Activated T-helper 1 cell treated with anti-CD3 and anti-CD28 coated beads, Interleukin-2, amount 50 U/mL, for 16 hours (primary cell): Measurements from ENCODE around the gene TSEN34.
"Not testable (repeated sequence)": the region's sequence is repeated elsewhere in the genome, so short reads cannot be mapped to it uniquely, and the experiment has no call there.

ENCODE experiments used
- DNase-seq, 2 donors: peaks; one replicate each; pipeline ENCODE4 v3.0.0-alpha.2; 2020; ENCODE audit warnings: low read depth in 1 of 2, low spot score in 1 of 2

Gene TSEN34

GRCh38 chr19:54186351-54186750 lies 4.8 kb upstream of the TSEN34 start:
- no peak for DNase-seq

- no peak for DNase-seq
Measured at GRCh38 chr19:54186934-54187381, 4.2 kb upstream of the TSEN34 start.

DNA sequence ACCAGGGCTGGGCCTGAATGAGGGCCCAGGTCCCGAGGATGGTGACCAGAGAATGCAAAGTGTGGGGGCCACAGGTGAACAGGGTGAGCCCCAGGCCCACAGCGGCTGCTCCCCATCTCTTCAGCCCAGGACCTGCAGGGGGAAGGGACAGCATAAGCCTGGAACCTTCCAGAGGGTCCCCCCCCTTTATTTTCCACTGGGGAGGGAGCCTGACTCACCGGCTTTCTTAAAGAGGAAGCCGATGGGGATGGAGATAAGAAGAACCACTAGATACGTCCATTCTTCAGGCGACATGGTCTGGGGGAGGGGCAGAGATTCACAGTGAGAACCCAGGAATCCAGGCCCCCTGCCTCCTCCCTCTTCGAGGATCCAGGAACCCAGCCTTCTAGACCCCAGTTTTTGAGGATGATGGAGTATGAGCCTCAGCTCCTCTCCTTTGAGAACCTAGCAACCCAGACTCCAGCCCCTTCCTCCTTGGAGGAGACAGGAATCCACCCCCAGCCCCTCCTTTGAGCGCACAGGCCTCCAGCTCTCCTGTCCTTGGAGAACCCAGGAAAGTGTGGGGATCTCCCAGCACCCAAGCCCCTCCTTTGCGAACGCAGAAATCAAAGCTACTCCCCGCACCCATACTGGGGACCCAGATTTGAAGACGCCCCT lies 2.8 kb upstream of the TSEN34 start:
- DNase-seq, result peak in 1 of 2 donors; percentile 43

DNA sequence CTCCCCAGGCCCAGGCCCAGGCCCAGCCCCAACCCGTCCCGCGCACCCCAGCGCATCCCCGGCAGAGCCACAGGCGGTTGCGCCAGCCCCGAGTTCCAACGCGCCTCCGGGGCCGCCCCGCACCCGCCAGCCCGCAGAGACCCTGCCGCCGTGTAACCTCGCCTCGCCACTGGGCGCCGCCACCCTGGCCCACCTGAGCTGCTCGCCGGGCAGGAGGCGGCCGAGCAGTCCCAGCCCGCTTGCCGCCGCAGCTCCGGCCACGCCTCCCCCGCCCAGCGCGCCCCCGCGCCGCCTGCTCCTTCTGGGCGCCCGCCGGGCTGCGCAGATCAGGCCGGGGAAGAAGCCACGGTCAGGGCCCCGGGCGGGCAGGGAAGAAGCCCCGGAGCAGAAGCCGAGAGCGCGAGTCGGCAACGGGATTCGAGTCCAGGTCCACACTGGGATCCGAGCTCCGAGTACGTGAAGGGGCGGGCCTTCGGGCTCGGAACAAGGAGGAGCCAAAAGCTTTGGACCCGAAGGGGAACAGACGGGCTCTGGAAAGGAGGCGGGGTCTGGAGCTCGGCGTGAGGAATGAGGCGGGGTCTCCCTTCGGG lies 1.9 kb upstream of the TSEN34 start, which contains the start of gene MBOAT7:
Gene MBOAT7 (minus strand): TSS at position 436 of the 590 bp plus-strand sequence. CDS start 1,072 bp downstream, outside the sequence.
- peak in 1 of 2 donors; percentile 58 for DNase-seq

- DNase-seq, result peak; percentile 100
Measured at GRCh38 chr19:54189735-54190502, 1.2 kb upstream of the TSEN34 start.

DNA sequence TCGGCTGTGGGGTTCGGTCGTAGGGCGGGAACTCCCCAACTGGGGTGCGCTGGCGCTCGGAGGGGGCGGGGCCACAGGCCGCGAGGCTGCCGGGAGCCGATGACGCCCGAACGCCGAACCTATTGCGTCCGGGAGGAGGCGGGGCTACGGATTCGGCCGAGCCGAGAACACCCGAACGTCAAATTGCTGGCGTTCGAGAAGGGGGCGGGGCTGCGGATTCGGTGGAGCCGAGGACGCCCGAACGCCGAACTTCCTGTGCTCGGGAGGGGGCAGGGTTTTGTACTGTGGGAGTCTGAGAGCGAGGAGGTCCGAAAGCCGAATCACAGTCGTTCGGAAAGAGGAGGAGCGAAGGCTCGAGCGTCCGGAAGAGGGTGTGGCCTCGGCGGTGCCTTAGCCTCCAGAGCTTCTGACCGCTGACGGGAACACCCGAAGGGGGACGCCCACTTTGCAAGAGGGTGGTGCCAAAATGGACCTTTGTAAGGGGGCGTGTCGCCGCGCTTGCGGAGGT lies 551 bp upstream of the TSEN34 start:
- DNase-seq, result peak; percentile 99 to 100

DNA sequence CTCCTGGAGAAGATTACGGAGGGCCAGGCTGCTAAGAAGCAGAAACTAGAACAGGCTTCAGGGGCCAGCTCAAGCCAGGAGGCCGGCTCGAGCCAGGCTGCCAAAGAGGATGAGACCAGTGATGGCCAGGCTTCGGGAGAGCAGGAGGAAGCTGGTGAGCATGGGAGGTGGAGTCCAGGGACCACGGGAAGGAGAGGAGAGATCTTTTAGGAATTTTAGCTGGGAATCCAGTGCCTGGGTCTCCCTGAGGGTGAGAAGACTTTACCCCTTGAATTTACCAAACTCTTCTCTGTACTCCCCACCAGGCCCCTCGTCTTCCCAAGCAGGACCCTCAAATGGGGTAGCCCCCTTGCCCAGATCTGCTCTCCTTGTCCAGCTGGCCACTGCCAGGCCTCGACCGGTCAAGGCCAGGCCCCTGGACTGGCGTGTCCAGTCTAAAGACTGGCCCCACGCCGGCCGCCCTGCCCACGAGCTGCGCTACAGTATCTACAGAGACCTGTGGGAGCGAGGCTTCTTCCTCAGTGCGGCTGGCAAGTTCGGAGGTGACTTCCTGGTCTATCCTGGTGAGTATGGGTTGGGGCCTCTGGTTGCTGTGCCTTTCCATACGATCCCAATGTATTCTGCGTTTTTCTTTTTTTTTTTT lies 824 bp downstream of the TSEN34 start:
- no peak for DNase-seq

GRCh38 chr19:54193011-54193410 lies 1.9 kb downstream of the TSEN34 start:
- no peak for DNase-seq

DNA sequence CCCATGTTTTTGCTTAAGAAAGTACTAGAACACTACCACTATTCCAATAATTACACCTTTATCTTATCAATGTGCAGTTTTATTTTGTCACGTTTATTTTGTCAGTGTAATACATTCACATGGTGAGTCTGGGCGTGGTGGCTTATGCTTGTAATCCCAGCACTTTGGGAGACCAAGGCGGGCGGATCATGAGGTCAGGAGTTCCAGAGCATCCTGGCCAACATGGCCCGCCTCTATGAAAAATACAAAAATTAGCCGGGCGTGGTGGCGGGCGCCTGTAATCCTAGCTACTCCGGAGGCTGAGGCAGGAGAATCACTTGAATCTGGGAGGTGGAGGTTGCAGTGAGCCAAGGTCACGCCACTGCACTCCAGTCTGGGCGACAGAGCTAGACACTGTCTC lies 3.4 kb downstream of the TSEN34 start:
- DNase-seq, result not testable (repeated sequence)

GRCh38 chr19:54196536-54196935 lies 5.4 kb downstream of the TSEN34 start:
- no peak for DNase-seq

DNA sequence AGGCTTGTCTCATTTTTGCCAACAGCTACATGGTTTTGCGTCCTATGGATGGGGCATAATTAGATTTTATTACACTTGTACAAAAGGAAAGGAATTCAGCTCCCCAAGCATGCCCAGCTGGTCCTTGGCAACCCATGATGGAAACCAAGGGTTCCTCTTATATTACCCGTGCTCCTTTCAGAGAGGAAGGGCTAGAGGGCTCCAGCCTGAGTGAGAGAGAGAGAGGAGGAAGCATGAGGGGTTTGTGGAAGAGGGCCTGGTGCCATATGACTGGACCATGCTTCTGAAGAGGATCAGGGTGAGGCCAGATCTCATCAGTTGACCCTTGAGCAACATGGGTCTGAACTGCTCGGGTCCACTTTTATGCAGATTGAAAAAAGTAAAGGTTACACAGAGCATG lies 6.0 kb downstream of the TSEN34 start:
- no peak for DNase-seq

- no peak for DNase-seq
Measured at GRCh38 chr19:54199401-54199800, 8.3 kb downstream of the TSEN34 start.

DNA sequence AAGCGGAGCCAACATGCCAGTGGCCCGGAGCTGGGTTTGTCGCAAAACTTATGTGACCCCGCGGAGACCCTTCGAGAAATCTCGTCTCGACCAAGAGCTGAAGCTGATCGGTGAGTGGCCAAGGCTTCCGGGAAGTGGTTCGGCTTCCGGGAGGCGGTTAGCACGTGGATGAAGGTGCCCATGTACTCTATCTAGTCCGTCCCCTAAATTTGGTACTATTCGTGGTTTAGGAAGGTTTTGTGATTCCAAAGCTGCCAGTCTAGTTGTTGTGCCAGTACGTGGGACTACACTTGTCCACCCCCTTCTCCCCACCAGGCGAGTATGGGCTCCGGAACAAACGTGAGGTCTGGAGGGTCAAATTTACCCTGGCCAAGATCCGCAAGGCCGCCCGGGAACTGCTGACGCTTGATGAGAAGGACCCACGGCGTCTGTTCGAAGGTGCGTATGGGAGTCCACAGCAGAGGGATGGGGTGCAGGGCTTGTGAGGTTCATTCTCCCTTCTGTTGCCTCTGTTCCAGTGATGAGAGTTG lies 10.1 kb downstream of the TSEN34 start:
- no peak for DNase-seq

DNA sequence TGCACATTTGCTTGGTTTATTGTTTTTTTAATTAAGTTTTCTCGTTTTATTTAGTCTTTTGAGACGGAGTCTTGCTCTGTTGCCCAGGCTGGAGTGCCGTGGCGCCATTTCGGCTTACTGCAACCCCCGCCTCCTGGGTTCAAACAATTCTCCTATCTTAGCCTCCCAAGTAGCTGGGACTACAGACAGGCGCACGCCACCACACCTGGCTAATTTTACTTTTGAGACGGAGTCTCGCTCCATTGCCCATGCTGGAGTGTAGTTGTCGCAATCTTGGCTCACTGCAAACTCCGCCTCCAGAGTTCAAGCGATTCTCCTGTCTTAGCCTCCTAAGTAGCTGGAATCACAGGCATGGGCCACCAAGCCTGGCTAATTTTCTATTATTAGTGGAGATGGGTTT lies 10.9 kb downstream of the TSEN34 start:
- DNase-seq, result no peak

DNA sequence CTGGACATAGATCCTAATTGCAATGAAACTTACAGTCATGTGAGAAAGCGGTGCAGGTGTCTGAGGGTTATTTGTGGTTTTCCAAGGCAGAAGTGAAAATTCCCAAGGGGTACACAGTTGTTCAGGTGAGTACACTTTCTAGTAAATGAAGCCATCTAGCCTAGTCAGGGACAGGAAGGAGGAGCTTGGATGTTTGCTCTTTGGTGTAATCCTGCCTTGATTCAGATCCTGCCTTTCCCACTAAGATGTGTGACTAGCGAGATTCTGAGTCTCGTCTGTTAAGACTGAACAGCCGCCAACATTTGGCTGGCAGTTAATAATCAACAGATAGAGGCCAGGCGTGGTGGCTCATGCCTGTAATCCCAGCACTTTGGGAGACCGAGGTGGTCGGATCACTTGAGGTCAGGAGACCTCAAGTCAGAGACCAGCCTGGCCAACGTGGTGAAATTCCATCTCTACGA lies 12.1 kb downstream of the TSEN34 start:
- DNase-seq, result no peak

DNA sequence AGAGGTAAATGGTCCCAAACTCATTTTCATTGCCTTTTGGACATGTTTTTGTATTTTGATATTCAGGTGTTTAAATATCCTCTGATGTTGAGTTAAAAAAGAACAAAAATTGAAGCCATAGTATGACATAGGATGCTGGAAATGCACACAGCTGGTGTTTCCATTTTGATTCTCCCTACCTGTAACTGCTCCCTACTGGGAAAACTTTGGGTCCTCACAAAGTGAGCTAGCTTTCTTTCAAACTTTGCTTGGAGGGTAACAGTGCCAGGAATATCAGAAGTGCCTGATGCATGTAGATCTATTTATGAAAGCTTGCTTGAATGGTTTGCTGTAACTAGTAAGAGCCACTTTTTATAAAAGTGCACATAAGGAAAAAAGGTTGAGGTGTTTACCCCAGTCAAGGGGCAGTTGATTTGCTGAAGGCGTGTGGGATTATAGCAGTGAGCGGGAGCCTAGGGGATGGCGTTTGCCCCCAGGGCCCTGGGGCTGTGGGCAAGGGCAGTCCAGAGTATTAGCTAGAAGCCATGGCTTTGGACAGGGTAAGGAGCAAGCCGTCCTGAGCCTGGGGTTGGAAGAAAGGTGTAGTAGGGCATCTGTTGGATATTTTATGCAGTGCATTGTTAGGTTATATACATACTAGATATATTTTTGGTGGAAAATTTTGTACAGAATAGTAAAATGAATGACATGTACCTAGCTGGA lies 13.8 kb downstream of the TSEN34 start:
- DNase-seq, result no peak

GRCh38 chr19:54206030-54206830 lies 15.1 kb downstream of the TSEN34 start:
- no peak for DNase-seq

GRCh38 chr19:54206831-54207177 lies 15.7 kb downstream of the TSEN34 start:
- DNase-seq, result no peak

DNA sequence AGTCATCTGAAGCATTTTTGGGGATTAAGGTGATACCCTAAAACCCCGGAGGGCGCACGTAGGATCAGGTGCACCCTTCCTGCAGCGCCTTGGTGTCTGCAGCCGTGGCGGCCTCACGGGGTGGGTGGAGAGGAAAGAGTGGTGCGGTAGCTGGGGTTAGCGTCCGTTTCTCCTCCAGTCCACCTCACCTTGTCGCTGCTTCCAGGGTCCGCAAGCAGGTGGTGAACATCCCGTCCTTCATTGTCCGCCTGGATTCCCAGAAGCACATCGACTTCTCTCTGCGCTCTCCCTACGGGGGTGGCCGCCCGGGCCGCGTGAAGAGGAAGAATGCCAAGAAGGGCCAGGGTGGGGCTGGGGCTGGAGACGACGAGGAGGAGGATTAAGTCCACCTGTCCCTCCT lies 16.1 kb downstream of the TSEN34 start:
- DNase-seq, result not testable (repeated sequence)

- DNase-seq, result no peak
Measured at GRCh38 chr19:54207676-54207982, 16.5 kb downstream of the TSEN34 start.
